ENCODE results near the gene UNC79.

The UNC79 gene

DNA sequence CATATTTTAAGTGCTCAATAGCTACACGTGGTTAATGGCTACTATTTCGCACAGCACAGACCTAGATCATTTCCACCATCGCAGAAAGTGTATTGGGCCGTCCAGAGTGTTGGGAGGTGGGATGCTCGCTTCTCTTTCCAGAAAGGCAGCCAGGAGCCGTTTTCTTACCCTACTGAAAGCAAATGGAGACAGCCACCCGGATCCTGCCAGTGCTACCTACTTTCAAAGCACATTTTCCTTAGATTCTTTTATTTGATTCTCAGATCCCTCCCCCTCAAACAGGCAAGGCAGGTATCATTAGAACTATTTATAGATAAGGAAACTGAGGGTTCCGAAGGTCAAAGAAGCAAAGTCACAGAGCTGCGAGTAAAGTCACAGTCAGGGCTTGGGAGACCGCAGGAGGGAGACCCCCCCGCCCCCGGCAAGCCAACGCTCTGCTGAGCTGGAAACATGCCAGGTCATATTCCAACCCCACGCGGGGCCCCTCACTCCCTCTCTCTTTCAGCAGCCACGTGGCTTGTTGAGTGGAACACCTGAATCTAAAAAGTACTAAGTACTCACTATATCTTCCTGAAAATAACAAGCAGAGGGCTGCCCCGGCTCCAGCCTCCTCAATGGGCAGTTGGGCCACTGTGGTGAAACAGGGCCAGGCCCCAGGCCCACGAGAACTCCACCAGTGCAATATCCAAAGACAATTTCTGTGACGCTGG is 321.4 kb downstream of the UNC79 start:
- DNase-seq (ENCODE audit: low read depth) = no peak

DNA sequence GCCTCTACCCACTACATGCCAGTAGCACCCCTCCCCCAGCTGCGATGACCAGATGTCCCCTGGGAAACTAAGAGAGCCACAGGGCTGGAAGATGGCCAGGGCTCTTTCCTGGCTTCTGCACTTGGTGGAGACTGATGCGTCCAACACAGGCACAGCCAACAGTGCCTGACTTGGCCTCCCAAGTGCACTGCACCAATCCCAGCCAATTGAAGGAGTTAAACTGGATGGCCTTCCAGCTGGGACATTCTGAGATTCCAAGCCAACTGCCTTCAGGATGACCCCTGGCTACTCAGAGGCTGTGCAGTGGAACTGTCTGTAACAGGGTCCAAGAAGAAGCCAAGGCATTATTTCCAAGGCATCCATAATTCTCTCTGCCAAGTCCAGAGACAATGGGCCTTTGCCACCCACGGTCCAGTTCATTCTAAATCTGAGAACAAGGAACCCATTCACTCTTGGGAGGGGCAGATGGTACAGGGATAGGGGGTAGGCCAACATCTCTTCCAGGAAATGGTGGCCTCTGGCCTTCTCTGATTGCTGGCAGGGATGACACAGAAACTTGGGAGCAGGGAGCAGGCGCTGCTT is 322.3 kb downstream of the UNC79 start:
- DNase-seq (ENCODE audit: low read depth) = no peak

- no peak for DNase-seq (ENCODE audit: low read depth)
Observed at GRCh38 chr14:93753647-93754046, 322.9 kb downstream of the UNC79 start.

- DNase-seq (ENCODE audit: low read depth) = no peak
Observed at GRCh38 chr14:93757206-93757605, 326.5 kb downstream of the UNC79 start.
